AG09309 (cell line): Measurements from ENCODE around the gene PERP.
A peak's percentile ranks its signal among the peaks of the same experiment; 100 is the strongest.

Experiments
- DNase-seq: peaks from one replicate; pipeline ENCODE4 v3.0.0-alpha.2; 2010; ENCODE audit warnings: low read depth
- H3K4me3 ChIP-seq: 2 replicates; pipeline ENCODE4 v1.5.1; 2011; ENCODE audit warnings: mild to moderate bottlenecking, low read depth, low read length, moderate library complexity; ENCODE audit not compliant: control insufficient read depth
- TF ChIP-seq, protein P1 (sequence below): IDR thresholded peaks from 2 replicates; pipeline ENCODE4 v1.5.1; 2011; ENCODE audit warnings: mild to moderate bottlenecking, low read depth, low read length, inconsistent platforms; ENCODE audit not compliant: insufficient read depth, control insufficient read depth; ENCODE audit errors: missing control alignments

Gene PERP

DNA sequence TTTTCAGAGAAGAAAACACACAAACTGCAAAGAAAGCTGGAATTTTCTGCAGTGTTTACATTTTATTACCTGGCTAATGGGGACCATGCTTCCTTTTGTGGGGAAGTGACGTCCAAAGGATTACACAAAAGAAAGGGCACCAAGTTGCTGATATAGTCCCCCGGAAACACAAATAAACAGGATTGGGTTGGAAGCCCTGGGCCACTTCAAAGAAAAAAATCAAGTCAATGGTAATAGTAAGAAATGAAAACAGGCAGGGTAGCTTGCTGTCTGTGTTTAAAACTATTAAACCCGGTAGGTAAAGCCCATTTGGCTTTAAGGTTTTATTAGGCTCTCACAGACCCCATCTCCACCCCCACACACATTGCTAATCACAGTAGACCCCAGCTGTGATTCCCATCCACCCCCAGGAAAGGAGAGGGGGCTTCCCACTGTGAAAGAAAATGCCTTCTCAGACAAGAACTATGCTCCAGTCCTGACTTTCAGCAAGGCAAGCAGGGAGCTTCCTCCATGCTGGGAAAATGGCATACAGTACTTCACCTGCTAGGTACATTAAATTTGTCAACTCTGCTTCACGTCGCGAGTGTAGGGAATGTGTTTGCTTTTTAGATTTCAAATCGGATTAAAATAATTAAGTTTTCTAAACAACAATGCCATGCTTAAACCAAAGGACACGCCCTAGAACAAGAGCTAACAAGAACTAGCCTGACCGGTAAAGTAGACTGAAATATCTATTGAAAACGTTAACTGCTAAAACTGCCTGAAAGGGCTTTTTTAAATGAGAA, 1.1 kb downstream of the PERP start:
- no peak for DNase-seq
- H3K4me3 ChIP-seq, result peak overlapping the region; percentile 75
- TF ChIP-seq, protein P1, sequence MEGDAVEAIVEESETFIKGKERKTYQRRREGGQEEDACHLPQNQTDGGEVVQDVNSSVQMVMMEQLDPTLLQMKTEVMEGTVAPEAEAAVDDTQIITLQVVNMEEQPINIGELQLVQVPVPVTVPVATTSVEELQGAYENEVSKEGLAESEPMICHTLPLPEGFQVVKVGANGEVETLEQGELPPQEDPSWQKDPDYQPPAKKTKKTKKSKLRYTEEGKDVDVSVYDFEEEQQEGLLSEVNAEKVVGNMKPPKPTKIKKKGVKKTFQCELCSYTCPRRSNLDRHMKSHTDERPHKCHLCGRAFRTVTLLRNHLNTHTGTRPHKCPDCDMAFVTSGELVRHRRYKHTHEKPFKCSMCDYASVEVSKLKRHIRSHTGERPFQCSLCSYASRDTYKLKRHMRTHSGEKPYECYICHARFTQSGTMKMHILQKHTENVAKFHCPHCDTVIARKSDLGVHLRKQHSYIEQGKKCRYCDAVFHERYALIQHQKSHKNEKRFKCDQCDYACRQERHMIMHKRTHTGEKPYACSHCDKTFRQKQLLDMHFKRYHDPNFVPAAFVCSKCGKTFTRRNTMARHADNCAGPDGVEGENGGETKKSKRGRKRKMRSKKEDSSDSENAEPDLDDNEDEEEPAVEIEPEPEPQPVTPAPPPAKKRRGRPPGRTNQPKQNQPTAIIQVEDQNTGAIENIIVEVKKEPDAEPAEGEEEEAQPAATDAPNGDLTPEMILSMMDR, result no peak

DNA sequence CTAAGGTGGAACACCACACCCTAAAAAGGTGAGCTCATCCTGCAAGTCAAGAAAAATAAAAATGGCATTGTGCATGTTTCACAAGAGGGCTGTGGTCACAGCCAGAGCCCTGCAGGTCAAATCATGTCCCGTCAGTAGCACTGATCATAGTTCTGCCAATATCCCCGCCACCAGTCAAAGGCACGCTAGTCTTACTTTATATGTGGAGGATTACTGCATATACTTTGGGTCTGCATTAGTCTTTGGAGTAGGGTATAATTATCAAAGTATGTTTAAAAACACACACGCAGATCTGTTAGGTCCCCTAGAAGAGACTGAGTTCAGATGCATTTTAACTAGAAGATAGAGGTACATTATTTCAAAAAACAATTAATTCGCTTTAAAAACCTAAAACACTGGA, 1.8 kb downstream of the PERP start:
- peak overlapping the region; percentile 75 for H3K4me3 ChIP-seq
- no peak for DNase-seq

DNA sequence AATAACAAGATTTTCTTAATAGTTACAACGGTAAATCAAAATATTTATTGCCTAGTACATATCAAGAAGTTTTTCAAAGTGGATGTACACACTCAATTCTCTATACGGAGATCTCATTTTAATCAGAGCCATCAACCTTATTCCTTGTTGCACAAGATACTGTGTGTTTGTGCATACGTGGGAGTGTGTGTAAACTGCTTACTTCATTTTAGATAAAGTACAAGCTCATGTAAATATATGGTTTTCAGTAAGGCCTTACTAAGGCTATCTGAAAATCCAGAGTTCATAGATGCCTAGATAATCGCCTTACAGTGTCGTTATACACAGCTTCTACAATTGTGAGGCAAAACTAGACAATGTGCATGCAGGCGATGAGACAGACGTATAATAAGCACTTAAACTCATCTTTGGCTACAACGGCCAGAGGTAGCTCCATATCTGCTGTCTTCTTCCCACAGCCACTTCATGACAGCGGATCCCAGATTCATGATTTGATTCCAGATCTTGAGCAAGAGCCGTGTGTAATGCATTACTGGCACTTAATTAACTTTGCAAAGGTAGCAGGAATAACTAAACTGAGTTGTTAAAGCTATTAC, 2.5 kb downstream of the PERP start:
- DNase-seq, result no peak
- TF ChIP-seq, protein P1, result no peak

More for the DNA sequence above, 1.8 kb downstream of the PERP start:
- TF ChIP-seq, protein P1, result no peak

DNA sequence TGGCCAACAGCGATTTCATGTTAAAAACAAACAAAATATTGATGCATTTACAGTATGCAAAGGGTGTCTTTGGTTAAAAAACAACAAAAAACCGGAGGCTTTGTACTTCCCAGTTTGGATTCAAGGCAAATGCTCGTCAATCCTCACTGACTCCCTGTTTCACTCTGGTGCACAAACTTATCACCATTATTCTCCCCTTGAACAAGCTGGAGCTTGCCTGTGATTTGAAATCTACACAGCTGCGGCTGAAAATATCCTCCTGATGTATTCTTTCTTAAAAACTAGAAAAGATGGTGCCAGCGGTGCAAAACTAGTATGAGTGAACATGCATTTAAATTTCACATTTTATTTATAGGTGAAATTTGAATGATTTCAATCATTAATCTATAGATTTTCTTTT, 3.3 kb downstream of the PERP start:
- TF ChIP-seq, protein P1, result no peak
- no peak for DNase-seq
- no peak overlapping the region for H3K4me3 ChIP-seq

More for the DNA sequence above, 2.5 kb downstream of the PERP start:
- no peak overlapping the region for H3K4me3 ChIP-seq

DNA sequence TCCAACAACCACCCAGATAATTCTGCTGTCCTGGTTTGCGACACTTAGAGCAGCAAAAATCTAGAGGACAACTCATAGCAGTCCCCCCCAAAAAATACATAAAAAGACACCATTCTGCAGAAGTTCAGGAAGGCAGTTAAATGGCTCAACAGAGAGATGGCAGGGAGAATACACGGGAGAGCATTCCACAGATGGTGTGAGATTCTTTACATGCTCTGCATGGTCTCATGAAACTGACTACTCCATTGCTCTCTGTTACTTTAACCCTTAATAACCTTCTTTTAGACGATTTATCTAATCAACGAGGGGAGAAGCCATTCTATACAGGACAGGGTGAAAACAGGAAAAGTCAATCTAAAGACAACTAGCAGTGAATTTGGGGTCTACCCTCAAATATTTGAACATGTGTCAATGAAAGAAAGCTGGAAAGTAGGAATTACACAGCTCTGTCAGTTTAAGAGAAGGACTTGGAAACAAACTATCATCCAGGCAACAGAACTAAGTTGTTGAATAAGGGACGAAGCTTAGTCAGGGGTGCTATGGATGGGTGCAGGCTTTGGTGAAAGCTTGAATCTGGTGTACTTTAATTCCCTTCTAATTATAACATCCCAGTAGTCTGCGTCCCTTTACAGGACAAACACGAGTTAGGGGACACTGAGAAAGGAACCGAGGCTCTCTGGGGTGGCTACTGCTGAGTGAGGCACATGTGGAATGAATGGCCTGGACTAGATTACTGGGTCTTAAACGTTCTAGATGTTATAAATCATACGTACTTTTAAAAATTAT, 5.1 kb downstream of the PERP start:
- H3K4me3 ChIP-seq, result no peak overlapping the region
- DNase-seq, result no peak
- TF ChIP-seq, protein P1, result no peak

DNA sequence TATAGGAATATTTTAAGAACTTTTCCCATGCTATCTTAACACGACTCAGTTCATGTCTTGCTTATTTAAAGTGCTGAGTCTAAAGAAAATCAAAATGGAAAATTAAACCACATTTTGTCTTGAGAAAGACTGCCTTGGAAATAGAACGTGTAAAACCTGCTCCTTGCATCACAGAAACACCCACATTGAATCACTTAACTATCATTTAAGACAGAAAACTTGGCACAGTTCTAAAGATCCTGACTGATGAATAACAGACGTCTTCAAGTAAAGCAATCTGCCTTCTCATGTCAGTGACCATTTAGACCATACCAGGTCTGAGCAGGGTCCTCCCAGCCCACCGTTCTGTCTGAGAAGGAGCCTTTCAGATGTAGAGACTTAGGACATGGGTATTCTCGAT, 7.4 kb downstream of the PERP start:
- TF ChIP-seq, protein P1, result no peak
- no peak overlapping the region for H3K4me3 ChIP-seq
- DNase-seq, result peak; percentile 92
